HG03045 (cell line): ENCODE measurements around the gene CDC42EP3.

Source experiments
- ATAC-seq: cut with Tn5 transposase; IDR thresholded peaks from one replicate; pipeline ENCODE4 v1.9.1; 2021; ENCODE audit warnings: mild to moderate bottlenecking, moderate library complexity; ENCODE audit not compliant: unreplicated experiment

Gene CDC42EP3

GRCh38 chr2:37683921-37684780 lies 12.7 kb upstream of the CDC42EP3 start:
- ATAC-seq = no peak

GRCh38 chr2:37683241-37683640 lies 11.8 kb upstream of the CDC42EP3 start:
- ATAC-seq = no peak

DNA sequence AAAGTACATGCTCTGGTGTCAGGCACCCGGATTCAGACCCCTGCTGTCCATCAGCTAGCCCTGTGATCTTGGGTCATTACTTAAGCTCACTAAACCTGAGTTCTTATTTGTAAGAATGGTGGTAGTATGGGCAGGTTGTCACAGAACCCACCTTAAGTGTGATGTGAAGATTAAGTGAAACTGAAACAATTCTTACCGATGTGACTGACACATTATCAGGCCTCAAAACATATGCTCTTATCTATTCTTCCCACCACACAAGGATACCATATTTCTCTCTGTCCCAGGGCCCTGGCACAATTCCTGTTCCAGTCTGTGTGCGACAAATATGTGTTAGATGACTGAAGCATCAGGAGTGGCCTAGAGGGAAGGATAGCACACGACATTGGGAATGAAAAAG lies 11.0 kb upstream of the CDC42EP3 start:
- ATAC-seq = no peak

DNA sequence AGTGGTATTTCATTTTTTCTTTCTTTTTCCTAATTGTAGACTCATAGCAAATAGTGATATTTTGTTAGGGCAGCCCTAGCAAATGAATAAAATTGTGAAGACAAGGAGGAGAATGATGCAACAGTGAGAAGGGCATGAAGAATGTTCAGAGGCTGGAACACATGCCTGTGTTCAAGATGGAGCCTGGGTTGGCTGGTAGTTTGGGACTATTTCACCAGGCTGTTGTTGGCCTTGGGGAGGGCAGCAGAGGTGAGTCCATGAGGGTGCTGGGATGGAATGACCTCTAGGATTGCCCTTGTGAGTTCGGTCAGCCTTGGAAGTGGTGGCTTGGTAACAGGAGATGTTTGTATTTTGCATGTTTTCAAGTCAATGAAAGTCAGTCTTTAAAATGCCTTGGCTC lies 10.1 kb upstream of the CDC42EP3 start:
- no peak for ATAC-seq

DNA sequence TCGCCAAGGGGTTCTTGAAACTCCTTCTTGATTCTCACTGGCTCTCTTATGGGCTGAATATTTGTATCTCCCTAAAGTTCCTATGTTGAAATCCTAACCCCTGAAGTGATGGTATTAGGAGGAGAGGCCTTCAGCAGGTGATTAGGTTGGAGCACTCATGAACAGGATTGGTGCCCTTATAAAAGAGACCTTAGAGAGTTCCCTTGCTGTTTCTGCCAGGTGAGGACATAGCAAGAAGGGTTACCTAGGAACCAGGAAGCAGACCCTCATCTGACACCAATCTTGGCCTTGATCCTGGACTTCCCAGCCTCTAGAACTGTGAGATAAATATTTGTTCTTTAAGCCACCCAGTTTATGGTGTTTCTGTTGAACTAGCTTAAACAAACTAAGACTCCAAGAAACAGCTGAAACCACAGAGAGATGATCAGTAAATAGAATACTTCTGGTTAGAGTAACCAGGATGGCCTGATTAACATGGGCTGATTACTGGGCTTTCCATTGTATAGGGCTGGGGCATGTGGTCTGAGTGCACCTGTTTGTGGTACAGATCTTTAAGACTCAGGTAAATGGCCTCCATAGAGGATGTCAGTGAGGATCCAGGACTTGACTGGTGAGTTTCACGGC lies 7.7 kb upstream of the CDC42EP3 start:
- ATAC-seq = no peak

- ATAC-seq = no peak
Measured at GRCh38 chr2:37676274-37676673, 4.8 kb upstream of the CDC42EP3 start.

DNA sequence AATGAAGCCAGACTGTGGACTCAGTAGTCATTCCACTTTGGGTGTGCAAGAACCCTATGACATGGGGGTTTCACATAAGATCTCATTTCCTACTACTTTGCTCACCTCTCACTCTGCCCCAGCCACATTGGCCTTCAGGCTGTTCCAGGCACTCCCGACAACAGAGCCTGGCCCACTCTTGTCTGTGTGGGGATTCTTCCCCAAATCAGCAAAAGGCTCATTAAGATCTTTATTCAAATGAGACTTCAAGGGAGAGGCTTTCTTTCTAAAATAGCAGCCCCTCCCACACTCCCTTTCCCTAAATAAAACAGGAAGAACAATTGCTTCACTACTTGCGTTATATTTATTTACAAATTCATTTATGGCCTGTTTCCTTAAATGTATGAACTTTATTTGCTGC lies 3.5 kb upstream of the CDC42EP3 start:
- no peak for ATAC-seq

DNA sequence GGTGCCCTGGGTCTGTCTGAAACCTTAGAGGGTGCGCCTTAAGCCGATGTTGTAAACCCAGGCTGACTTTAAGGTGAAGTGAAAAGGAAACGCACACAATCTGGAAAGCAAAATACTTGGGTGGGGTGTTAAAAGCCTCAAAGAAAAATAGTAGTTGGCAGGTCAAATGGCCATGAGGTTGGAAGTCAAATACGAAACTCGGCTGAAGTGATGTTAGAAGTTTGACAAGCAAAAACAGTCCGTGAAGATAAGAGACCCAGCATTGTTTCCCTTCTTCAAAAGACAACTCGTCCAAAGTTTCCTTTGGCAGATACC lies 1.4 kb upstream of the CDC42EP3 start:
- ATAC-seq = no peak

DNA sequence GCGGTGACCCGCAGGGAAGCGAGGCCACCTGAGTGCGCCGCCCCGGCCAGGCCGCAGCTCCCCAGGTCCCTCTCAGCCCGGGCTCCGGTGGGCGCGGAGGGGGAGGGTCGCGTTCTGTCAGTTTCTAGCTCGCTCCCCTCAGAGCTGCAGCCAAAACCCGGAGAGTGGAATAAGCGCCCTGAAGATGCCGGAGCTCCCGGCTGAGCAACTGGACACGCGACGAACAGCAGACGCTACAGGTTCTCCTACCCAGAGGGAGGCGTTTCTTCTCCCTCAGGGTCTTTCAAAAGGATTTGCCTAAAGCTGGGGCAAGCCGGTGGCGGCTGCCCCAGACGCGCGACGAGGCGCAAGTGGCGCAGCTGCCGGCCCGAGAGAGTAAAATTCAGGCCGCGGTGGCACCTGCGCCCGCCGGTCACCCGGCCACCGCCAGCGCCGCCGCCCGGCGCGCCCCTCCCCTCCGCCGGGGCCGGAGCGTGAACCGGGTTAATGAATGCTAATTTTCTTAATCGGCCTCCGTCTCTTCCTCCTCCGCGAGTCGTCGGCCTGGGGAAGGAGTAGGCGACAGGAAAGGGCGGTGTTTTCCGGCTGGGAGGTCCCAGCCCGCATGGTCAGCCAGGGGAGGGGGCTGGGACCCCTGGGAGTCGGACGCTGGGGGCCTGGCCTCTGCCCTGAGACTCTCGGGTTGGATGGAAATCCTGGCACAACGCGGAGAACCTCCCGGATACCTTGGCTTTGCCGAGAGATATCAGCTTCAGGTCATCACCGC lies 845 bp upstream of the CDC42EP3 start:
- ATAC-seq = peak; percentile 63

GRCh38 chr2:37671816-37672103 lies 318 bp upstream of the CDC42EP3 start:
- ATAC-seq = peak; percentile 19

DNA sequence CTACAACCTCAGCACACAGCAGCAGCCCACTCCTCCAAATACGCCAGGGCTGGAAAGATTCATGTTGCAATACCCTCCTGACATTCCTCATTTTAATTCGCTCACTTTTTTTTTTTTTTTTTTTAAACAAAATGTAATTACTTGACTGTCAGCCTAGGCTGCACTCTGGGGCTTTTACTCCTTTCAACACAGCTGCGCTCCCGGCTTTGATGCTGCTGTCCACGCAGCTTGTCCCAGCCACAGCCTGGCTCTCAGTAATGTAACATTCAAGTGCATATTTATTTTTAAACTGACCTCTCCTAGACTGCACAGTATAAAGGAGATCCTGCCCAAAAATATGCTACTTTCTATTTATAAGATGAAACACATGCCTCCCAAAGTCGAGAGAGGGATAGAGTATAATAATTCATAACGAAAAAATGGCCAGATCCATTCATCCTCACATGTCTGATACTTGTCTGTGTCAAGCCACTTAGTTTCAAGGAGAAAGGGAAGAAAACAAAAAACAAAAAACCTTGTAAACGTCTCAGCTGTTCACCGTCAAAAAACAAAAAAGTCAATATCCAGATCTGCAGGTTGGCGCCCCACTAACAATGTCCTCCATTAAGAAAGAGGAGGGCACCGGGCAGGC lies 949 bp downstream of the CDC42EP3 start:
- ATAC-seq = no peak

GRCh38 chr2:37669446-37669845 lies 2.0 kb downstream of the CDC42EP3 start:
- ATAC-seq = no peak

GRCh38 chr2:37667704-37668103 lies 3.7 kb downstream of the CDC42EP3 start:
- ATAC-seq = no peak

GRCh38 chr2:37666772-37667171 lies 4.7 kb downstream of the CDC42EP3 start:
- no peak for ATAC-seq

GRCh38 chr2:37665604-37666362 lies 5.7 kb downstream of the CDC42EP3 start:
- no peak for ATAC-seq

DNA sequence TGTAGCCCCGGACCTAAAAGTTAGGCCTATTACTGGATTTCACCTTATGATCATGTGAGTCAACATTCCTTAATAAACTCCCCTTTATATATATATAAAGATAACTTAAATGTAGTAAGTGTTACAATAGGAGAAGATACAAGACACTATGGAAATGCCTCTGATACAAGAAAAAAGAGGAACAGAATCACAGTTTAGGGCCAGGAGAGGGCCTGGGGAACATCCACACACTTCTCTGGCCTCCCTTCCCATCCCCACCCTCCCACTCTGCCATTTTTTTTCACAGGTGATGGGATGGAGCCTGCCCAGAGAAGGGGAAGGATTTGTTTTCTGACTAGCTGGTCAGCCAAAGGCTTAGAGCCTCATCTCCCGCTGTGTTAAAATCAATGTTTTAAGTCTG lies 6.4 kb downstream of the CDC42EP3 start:
- ATAC-seq = no peak

DNA sequence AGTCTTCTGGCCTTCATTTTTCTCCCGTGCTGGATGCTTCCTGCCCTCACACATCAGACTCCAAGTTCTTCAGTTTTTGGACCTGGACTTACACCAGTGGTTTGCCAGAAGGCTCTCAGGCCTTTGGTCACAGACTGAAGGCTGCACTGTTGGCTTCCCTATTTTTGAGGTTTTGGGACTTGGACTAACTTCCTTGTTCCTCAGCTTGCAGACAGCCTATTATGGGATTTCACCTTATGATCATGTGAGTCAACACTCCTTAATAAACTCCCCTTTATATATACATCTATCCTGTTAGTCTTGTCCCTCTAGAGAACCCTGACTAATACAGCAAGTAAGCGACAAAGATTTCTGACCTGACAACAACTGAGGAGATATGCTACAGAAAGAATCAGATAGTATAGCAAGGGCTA lies 7.2 kb downstream of the CDC42EP3 start:
- no peak for ATAC-seq

DNA sequence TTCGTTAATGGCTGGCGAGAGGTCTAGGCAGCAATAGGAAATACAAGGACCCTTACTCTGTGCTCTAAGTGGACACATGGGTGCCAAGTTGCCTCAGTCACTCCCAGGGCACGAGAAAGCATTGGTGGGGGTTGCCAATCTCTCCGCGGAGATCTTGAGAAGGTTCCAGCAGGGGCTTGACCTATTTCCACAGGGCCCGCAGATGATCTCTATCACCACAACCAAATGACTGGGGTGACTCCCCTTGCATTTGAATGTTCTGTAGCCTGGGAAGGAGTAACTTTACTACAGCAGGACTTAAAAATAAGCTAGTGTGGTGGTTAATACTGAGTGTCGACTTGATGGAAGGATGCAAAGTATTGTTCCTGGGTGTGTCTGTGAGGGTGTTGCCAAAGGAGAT lies 8.1 kb downstream of the CDC42EP3 start:
- no peak for ATAC-seq

DNA sequence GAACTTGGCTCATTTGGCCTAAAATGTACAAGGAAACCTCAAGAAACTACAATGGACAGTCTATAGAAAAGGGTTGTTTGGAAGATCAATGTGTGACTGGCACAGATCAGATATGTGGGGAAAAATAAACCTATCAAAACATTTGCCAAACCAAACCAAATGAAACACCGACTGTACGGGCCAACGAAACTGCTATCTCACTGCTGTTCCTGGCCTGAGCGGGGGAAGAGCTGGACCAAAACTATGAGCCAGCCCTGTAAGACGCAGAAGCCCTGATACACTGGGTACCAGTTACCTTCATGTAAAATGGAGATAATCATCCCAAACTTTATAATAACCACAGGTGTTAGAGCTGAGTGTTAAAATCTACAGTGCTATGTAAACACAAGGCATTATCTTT lies 11.7 kb downstream of the CDC42EP3 start:
- no peak for ATAC-seq

- no peak for ATAC-seq
Measured at GRCh38 chr2:37658682-37659081, 12.8 kb downstream of the CDC42EP3 start.

- ATAC-seq = no peak
Measured at GRCh38 chr2:37657471-37657870, 14.0 kb downstream of the CDC42EP3 start.
